DOHH2 (cell line): ENCODE measurements around the gene CYP1B1.

Source experiments
- CTCF ChIP-seq: fragments of 200-600 bp; sonication (generic); IDR thresholded peaks from one replicate; pipeline ENCODE4 v1.5.1; 2014; ENCODE audit warnings: antibody characterized with exemption, mild to moderate bottlenecking, low read depth, low read length; ENCODE audit not compliant: poor library complexity, severe bottlenecking
- EZH2phosphoT487 ChIP-seq: fragments of 200-600 bp; sonication (generic); IDR thresholded peaks from 2 replicates; pipeline ENCODE4 v1.6.1; 2017; ENCODE audit warnings: borderline replicate concordance, mild to moderate bottlenecking, antibody characterized with exemption, low read length, moderate library complexity, mixed read lengths

- TF ChIP-seq CTCF (no peak), EZH2phosphoT487 (no peak)
Observed at GRCh38 chr2:38038682-38039081, 37.3 kb downstream of the CYP1B1 start.
